ENCODE data around the gene UBXN7. TPM values are rescaled to one million over a fixed set of nuclear protein-coding genes. Genes with fewer than 3 reads are reported as not detected.
"Not testable (repeated sequence)": the region's sequence is repeated elsewhere in the genome, so short reads cannot be mapped to it uniquely, and the experiment has no call there.

Gene UBXN7
- total and polyA plus RNA-seq, 4 donors: 5.2 to 45.8 (median 25.3) TPM

- ATAC-seq (ENCODE audit: insufficient read depth, low FRiP score) (no peak), DNase-seq (no peak)
- Histone ChIP-seq H3K36me3 (ENCODE audit: control insufficient read depth in 4 of 4, insufficient read depth in 4 of 4, low read length in 4 of 4) (peaks cover 14 to 32% (median 24%) of the 10 kb centered on the region in 4 donors), H3K9ac (ENCODE audit: insufficient read depth in 1 of 2, low read length in 2 of 2) (no peak overlapping the region), H3K9me3 (ENCODE audit: control insufficient read depth in 4 of 4, insufficient read depth in 3 of 4, low read length in 3 of 4) (no peaks in the 10 kb centered on the region), H3K4me3 (no peak overlapping the region), H3K27ac (ENCODE audit: low read depth in 1 of 2, low read length in 1 of 2) (no peak overlapping the region), H3K27me3 (ENCODE audit: control insufficient read depth in 3 of 3, insufficient read depth in 3 of 3, low read length in 2 of 3) (no peaks in the 10 kb centered on the region), H3K4me1 (ENCODE audit: control insufficient read depth in 5 of 5, insufficient read depth in 5 of 5, low read length in 5 of 5) (no peaks in the 10 kb centered on the region)
- TF ChIP-seq CTCF (IDR thresholded peaks at IDR 0.05; ENCODE audit: control extremely low read depth, extremely low read depth): no peak
- 84 to 96% methylated on average over 2 of the region's 2 CpGs for WGBS, 2 donors
Observed at GRCh38 chr3:196471551-196471950, 39.3 kb upstream of the UBXN7 start.

GRCh38 chr3:196470182-196470581 lies 38.0 kb upstream of the UBXN7 start:
- H3K9me3 ChIP-seq (ENCODE audit: control insufficient read depth in 4 of 4, insufficient read depth in 3 of 4, low read length in 3 of 4); H3K9ac ChIP-seq (ENCODE audit: insufficient read depth in 1 of 2, low read length in 2 of 2); H3K4me1 ChIP-seq (ENCODE audit: control insufficient read depth in 5 of 5, insufficient read depth in 5 of 5, low read length in 5 of 5); H3K27me3 ChIP-seq (ENCODE audit: control insufficient read depth in 3 of 3, insufficient read depth in 3 of 3, low read length in 2 of 3); H3K4me3 ChIP-seq; DNase-seq; ATAC-seq (ENCODE audit: insufficient read depth, low FRiP score); H3K27ac ChIP-seq (ENCODE audit: low read depth in 1 of 2, low read length in 1 of 2): not testable (repeated sequence)
- WGBS, 2 donors: 95% methylated on average over 3 of the region's 3 CpGs
- H3K36me3 ChIP-seq (ENCODE audit: control insufficient read depth in 4 of 4, insufficient read depth in 4 of 4, low read length in 4 of 4): peaks cover 14 to 32% (median 24%) of the 10 kb centered on the region in 4 donors

GRCh38 chr3:196463804-196464203 lies 31.6 kb upstream of the UBXN7 start:
- Histone ChIP-seq H3K27ac (ENCODE audit: low read depth in 1 of 2, low read length in 1 of 2) (no peak overlapping the region), H3K9me3 (ENCODE audit: control insufficient read depth in 4 of 4, insufficient read depth in 3 of 4, low read length in 3 of 4) (no peaks in the 10 kb centered on the region), H3K9ac (ENCODE audit: insufficient read depth in 1 of 2, low read length in 2 of 2) (no peak overlapping the region), H3K27me3 (ENCODE audit: control insufficient read depth in 3 of 3, insufficient read depth in 3 of 3, low read length in 2 of 3) (no peaks in the 10 kb centered on the region), H3K36me3 (ENCODE audit: control insufficient read depth in 4 of 4, insufficient read depth in 4 of 4, low read length in 4 of 4) (peaks cover 0 to 10% (median 7%) of the 10 kb centered on the region in 4 donors), H3K4me3 (no peak overlapping the region), H3K4me1 (ENCODE audit: control insufficient read depth in 5 of 5, insufficient read depth in 5 of 5, low read length in 5 of 5) (no peaks in the 10 kb centered on the region)
- DNase-seq (no peak), ATAC-seq (ENCODE audit: insufficient read depth, low FRiP score) (no peak)
- WGBS, 2 donors: 97 to 98% methylated on average over 3 of the region's 3 CpGs
- no peak for TF ChIP-seq CTCF (IDR thresholded peaks at IDR 0.05; ENCODE audit: control extremely low read depth, extremely low read depth)

- no peaks in the 10 kb centered on the region for H3K4me1 ChIP-seq (ENCODE audit: control insufficient read depth in 5 of 5, insufficient read depth in 5 of 5, low read length in 5 of 5)
Observed at GRCh38 chr3:196463478-196463756, 31.2 kb upstream of the UBXN7 start.

GRCh38 chr3:196462680-196463477 lies 30.7 kb upstream of the UBXN7 start:
- H3K4me1 ChIP-seq (ENCODE audit: control insufficient read depth in 5 of 5, insufficient read depth in 5 of 5, low read length in 5 of 5); ATAC-seq (ENCODE audit: insufficient read depth, low FRiP score); H3K9ac ChIP-seq (ENCODE audit: insufficient read depth in 1 of 2, low read length in 2 of 2); H3K27me3 ChIP-seq (ENCODE audit: control insufficient read depth in 3 of 3, insufficient read depth in 3 of 3, low read length in 2 of 3); H3K4me3 ChIP-seq; H3K27ac ChIP-seq (ENCODE audit: low read depth in 1 of 2, low read length in 1 of 2); H3K9me3 ChIP-seq (ENCODE audit: control insufficient read depth in 4 of 4, insufficient read depth in 3 of 4, low read length in 3 of 4); DNase-seq: not testable (repeated sequence)
- peaks cover 0 to 10% (median 5%) of the 10 kb centered on the region in 4 donors for H3K36me3 ChIP-seq (ENCODE audit: control insufficient read depth in 4 of 4, insufficient read depth in 4 of 4, low read length in 4 of 4)
- 87 to 96% methylated on average over 1 of the region's 1 CpG for WGBS, 2 donors

More at GRCh38 chr3:196463478-196463756, 31.2 kb upstream of the UBXN7 start:
- WGBS, 2 donors: 86 to 93% methylated on average over 2 of the region's 2 CpGs
- H3K9me3 ChIP-seq (ENCODE audit: control insufficient read depth in 4 of 4, insufficient read depth in 3 of 4, low read length in 3 of 4): no peaks in the 10 kb centered on the region
- no peaks in the 10 kb centered on the region for H3K27me3 ChIP-seq (ENCODE audit: control insufficient read depth in 3 of 3, insufficient read depth in 3 of 3, low read length in 2 of 3)
- no peak overlapping the region for H3K4me3 ChIP-seq
- no peak overlapping the region for H3K9ac ChIP-seq (ENCODE audit: insufficient read depth in 1 of 2, low read length in 2 of 2)
- DNase-seq (no peak), ATAC-seq (ENCODE audit: insufficient read depth, low FRiP score) (no peak)
- peaks cover 0 to 10% (median 6%) of the 10 kb centered on the region in 4 donors for H3K36me3 ChIP-seq (ENCODE audit: control insufficient read depth in 4 of 4, insufficient read depth in 4 of 4, low read length in 4 of 4)
- H3K27ac ChIP-seq (ENCODE audit: low read depth in 1 of 2, low read length in 1 of 2): no peak overlapping the region
- TF ChIP-seq CTCF (IDR thresholded peaks at IDR 0.05; ENCODE audit: control extremely low read depth, extremely low read depth): no peak
